Activated T-helper 9 cell treated with anti-CD3 and anti-CD28 coated beads, Interleukin-2, amount 50 U/mL, for 16 hours (primary cell): ENCODE results near the gene LIFR.

Source experiments
- DNase-seq: peaks from one replicate; pipeline ENCODE4 v3.0.0-alpha.2; 2020; ENCODE audit warnings: low read depth

LIFR gene

GRCh38 chr5:38465702-38466423 lies 90.6 kb downstream of the LIFR start:
- DNase-seq, result no peak

- DNase-seq, result no peak
Observed at GRCh38 chr5:38465061-38465460, 91.4 kb downstream of the LIFR start.

GRCh38 chr5:38463634-38464521 lies 92.6 kb downstream of the LIFR start:
- DNase-seq, result no peak

GRCh38 chr5:38462976-38463633 lies 93.3 kb downstream of the LIFR start:
- DNase-seq, result no peak

- no peak for DNase-seq
Observed at GRCh38 chr5:38458174-38458573, 98.3 kb downstream of the LIFR start.

GRCh38 chr5:38456657-38457399 lies 99.6 kb downstream of the LIFR start:
- no peak for DNase-seq

- no peak for DNase-seq
Observed at GRCh38 chr5:38455796-38456330, 100.6 kb downstream of the LIFR start.

GRCh38 chr5:38453921-38454320 lies 102.5 kb downstream of the LIFR start:
- DNase-seq, result no peak

GRCh38 chr5:38453506-38453905 lies 102.9 kb downstream of the LIFR start:
- no peak for DNase-seq

GRCh38 chr5:38452201-38452600 lies 104.2 kb downstream of the LIFR start:
- DNase-seq, result no peak

- no peak for DNase-seq
Observed at GRCh38 chr5:38451074-38451725, 105.2 kb downstream of the LIFR start.

GRCh38 chr5:38450627-38451026 lies 105.8 kb downstream of the LIFR start:
- DNase-seq, result no peak

GRCh38 chr5:38448568-38449350 lies 107.7 kb downstream of the LIFR start:
- DNase-seq, result no peak

GRCh38 chr5:38447786-38448185 lies 108.7 kb downstream of the LIFR start:
- DNase-seq, result no peak

GRCh38 chr5:38447056-38447455 lies 109.4 kb downstream of the LIFR start:
- no peak for DNase-seq

- no peak for DNase-seq
Observed at GRCh38 chr5:38446029-38446522, 110.4 kb downstream of the LIFR start.

GRCh38 chr5:38445374-38446028 lies 110.9 kb downstream of the LIFR start:
- no peak for DNase-seq

GRCh38 chr5:38443390-38443789 lies 113.1 kb downstream of the LIFR start:
- DNase-seq, result no peak

GRCh38 chr5:38442247-38442573 lies 114.2 kb downstream of the LIFR start:
- no peak for DNase-seq
